Measurements from ENCODE around the gene LRRN1.

DNA sequence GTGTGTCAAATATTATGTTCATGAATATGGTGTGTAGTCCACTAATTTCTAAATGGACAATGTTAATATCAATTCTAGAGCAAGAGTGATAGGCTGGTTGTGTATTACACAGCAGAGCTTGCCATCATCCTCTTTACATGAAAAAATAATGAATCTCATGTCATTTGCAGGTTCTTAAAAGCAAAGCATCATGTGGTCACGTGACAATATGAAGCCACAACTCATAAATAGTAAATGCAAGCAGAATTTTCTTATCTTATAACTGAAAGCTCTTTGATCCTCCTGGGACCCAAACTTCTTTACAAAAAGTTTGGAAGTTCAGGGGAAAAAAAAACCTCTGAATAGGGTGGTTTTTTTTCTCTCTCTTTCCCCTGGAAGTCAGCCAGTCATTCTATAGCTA lies 26.9 kb upstream of the LRRN1 start:
- TF ChIP-seq, protein P1, sequence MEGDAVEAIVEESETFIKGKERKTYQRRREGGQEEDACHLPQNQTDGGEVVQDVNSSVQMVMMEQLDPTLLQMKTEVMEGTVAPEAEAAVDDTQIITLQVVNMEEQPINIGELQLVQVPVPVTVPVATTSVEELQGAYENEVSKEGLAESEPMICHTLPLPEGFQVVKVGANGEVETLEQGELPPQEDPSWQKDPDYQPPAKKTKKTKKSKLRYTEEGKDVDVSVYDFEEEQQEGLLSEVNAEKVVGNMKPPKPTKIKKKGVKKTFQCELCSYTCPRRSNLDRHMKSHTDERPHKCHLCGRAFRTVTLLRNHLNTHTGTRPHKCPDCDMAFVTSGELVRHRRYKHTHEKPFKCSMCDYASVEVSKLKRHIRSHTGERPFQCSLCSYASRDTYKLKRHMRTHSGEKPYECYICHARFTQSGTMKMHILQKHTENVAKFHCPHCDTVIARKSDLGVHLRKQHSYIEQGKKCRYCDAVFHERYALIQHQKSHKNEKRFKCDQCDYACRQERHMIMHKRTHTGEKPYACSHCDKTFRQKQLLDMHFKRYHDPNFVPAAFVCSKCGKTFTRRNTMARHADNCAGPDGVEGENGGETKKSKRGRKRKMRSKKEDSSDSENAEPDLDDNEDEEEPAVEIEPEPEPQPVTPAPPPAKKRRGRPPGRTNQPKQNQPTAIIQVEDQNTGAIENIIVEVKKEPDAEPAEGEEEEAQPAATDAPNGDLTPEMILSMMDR (IDR thresholded peaks at IDR 0.05) = no peak
- TF ChIP-seq POLR2AphosphoS5 (IDR thresholded peaks at IDR 0.05; ENCODE audit: low read depth, low read length) = no peak

Measured in Panc1 (cell line).